ENCODE data around the gene OTUB2.
A peak's percentile ranks its signal among the peaks of the same experiment; 100 is the strongest.

The OTUB2 gene

DNA sequence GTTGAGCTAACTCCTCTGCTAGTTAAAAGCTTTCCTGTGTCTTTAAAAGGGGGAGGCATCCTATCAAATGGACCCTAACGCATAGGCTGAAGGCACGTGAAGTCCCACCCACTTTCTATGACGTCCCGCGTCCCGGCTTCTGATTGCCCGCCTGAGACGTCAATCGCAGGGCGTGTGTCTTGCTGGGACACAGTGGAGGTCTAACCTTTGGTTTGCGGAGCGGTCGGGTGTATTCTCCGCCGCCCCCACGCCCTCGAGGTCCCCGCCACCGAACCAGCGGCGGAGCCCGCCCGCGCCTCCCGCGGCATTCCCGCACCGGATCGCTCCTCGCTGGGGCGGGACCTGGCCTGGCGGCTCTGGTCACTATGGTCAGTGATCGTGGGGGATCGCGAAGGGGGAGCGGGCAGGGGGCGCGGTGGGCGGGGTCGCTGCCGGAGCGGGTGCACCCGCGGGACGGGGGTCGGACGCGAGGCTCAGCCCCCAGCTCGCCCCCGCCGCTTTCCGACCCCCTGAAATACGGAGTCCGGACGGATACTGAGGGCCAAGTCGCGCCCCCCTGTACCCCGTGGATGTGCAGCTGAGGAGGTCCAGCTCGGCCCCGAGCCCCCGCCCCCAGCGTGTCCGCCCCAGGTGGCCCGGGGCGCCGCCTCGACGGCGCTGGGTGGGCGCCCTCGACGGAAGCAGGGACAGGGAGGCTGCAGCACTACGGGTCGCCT lies at the start of gene OTUB2:
TSS of gene OTUB2 (plus strand) at position 168 of the 716 bp plus-strand sequence. CDS start at position 366, 198 bp downstream.
- Histone ChIP-seq H3K36me3 (ENCODE audit: control insufficient read depth, insufficient read depth, low read length) (no peaks in the 10 kb centered on the region), H3K4me3 (ENCODE audit: low read depth, low read length) (peak within 1 kb of the TSS; percentile 46), H3K27me3 (ENCODE audit: control insufficient read depth, insufficient read depth, low read length) (peaks cover 3% of the 10 kb centered on the region), H3K4me1 (ENCODE audit: control insufficient read depth, insufficient read depth, low read length) (peaks cover 4% of the 10 kb centered on the region), H3K9ac (ENCODE audit: low read depth, low read length) (no peak within 1 kb of the TSS), H3K9me3 (ENCODE audit: control insufficient read depth, insufficient read depth, low read length) (no peaks in the 10 kb centered on the region)

GRCh38 chr14:93976477-93977057 lies 49.6 kb upstream of the OTUB2 start, which contains the start of gene ASB2:
Gene ASB2 (minus strand): TSS chr14:93976570. CDS start chr14:93964539, 12,031 bp downstream.
- Histone ChIP-seq H3K4me3 (ENCODE audit: low read depth, low read length) (no peak within 1 kb of the TSS), H3K9me3 (ENCODE audit: control insufficient read depth, insufficient read depth, low read length) (no peaks in the 10 kb centered on the region), H3K36me3 (ENCODE audit: control insufficient read depth, insufficient read depth, low read length) (no peaks in the 10 kb centered on the region), H3K9ac (ENCODE audit: low read depth, low read length) (no peak within 1 kb of the TSS), H3K4me1 (ENCODE audit: control insufficient read depth, insufficient read depth, low read length) (no peaks in the 10 kb centered on the region), H3K27me3 (ENCODE audit: control insufficient read depth, insufficient read depth, low read length) (no peaks in the 10 kb centered on the region)

DNA sequence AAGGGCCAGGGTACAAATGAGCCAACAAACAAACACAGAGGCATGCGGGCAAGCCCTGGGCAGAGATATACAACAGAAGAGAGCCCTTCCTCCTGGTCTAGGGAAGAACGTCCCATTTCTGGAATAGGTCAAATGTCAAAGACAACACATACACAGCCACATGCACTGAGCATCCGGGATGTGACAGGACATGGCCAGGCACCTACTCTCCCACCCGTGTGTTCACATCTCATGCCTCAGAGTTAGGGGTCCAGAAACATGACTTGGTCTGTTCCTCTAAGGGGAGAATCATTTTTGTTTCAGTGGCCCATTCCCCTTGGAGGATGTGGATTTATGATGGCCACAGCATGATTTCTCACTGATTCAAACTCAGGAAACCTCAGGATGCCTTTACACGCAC lies 49.0 kb upstream of the OTUB2 start:
- H3K4me1 ChIP-seq (ENCODE audit: control insufficient read depth, insufficient read depth, low read length) = no peaks in the 10 kb centered on the region
- no peak overlapping the region for H3K9ac ChIP-seq (ENCODE audit: low read depth, low read length)
- H3K27me3 ChIP-seq (ENCODE audit: control insufficient read depth, insufficient read depth, low read length) = no peaks in the 10 kb centered on the region
- no peaks in the 10 kb centered on the region for H3K9me3 ChIP-seq (ENCODE audit: control insufficient read depth, insufficient read depth, low read length)
- H3K36me3 ChIP-seq (ENCODE audit: control insufficient read depth, insufficient read depth, low read length) = no peaks in the 10 kb centered on the region
- H3K4me3 ChIP-seq (ENCODE audit: low read depth, low read length) = no peak overlapping the region

GRCh38 chr14:93977790-93978581 lies 48.2 kb upstream of the OTUB2 start:
- Histone ChIP-seq H3K9me3 (ENCODE audit: control insufficient read depth, insufficient read depth, low read length) (no peaks in the 10 kb centered on the region), H3K4me3 (ENCODE audit: low read depth, low read length) (no peak overlapping the region), H3K36me3 (ENCODE audit: control insufficient read depth, insufficient read depth, low read length) (no peaks in the 10 kb centered on the region), H3K4me1 (ENCODE audit: control insufficient read depth, insufficient read depth, low read length) (no peaks in the 10 kb centered on the region), H3K27me3 (ENCODE audit: control insufficient read depth, insufficient read depth, low read length) (no peaks in the 10 kb centered on the region), H3K9ac (ENCODE audit: low read depth, low read length) (no peak overlapping the region)

GRCh38 chr14:93978735-93979134 lies 47.4 kb upstream of the OTUB2 start:
- H3K4me1 ChIP-seq (ENCODE audit: control insufficient read depth, insufficient read depth, low read length) = peaks cover 1% of the 10 kb centered on the region
- no peaks in the 10 kb centered on the region for H3K9me3 ChIP-seq (ENCODE audit: control insufficient read depth, insufficient read depth, low read length)
- H3K4me3 ChIP-seq (ENCODE audit: low read depth, low read length) = no peak overlapping the region
- no peaks in the 10 kb centered on the region for H3K36me3 ChIP-seq (ENCODE audit: control insufficient read depth, insufficient read depth, low read length)
- H3K27me3 ChIP-seq (ENCODE audit: control insufficient read depth, insufficient read depth, low read length) = no peaks in the 10 kb centered on the region
- H3K9ac ChIP-seq (ENCODE audit: low read depth, low read length) = no peak overlapping the region

DNA sequence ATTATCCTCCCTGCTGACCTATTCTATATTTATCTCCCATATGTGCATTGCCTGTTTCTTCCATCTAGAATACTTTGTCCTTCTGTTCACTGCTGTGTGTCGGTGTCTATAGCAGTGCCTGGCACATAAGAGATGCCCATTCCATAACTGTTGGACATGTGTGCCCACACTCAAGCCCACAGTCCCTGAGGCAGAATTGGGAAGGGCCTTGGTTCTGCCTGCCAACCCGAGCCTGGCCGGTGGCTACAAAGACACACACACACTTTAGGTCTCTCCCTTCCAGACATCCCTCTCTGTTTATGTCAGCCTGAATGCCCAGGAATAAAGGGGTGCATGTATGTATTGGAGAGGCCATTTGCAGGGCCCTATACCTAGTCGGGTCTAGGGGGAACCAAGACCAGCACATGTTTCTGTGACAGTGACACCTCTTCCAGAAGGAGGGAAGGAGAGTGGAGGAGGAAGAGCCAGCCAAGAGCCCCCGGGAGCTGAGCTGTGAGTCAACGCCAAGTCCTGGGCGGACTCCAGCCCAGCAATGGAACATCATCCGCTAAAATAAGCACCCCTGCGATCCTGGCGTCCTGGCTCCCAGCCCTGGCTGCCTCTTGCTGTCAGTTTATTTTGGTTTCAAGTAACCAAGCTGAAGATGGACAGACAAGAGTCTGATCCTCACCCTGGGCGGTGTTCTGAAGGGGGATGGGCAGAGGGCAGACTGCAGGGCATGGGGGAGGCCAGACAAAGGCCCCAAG lies 45.5 kb upstream of the OTUB2 start:
- H3K4me1 ChIP-seq (ENCODE audit: control insufficient read depth, insufficient read depth, low read length) = peaks cover 3% of the 10 kb centered on the region
- no peak overlapping the region for H3K4me3 ChIP-seq (ENCODE audit: low read depth, low read length)
- H3K27me3 ChIP-seq (ENCODE audit: control insufficient read depth, insufficient read depth, low read length) = no peaks in the 10 kb centered on the region
- no peaks in the 10 kb centered on the region for H3K9me3 ChIP-seq (ENCODE audit: control insufficient read depth, insufficient read depth, low read length)
- no peak overlapping the region for H3K9ac ChIP-seq (ENCODE audit: low read depth, low read length)
- H3K36me3 ChIP-seq (ENCODE audit: control insufficient read depth, insufficient read depth, low read length) = no peaks in the 10 kb centered on the region

DNA sequence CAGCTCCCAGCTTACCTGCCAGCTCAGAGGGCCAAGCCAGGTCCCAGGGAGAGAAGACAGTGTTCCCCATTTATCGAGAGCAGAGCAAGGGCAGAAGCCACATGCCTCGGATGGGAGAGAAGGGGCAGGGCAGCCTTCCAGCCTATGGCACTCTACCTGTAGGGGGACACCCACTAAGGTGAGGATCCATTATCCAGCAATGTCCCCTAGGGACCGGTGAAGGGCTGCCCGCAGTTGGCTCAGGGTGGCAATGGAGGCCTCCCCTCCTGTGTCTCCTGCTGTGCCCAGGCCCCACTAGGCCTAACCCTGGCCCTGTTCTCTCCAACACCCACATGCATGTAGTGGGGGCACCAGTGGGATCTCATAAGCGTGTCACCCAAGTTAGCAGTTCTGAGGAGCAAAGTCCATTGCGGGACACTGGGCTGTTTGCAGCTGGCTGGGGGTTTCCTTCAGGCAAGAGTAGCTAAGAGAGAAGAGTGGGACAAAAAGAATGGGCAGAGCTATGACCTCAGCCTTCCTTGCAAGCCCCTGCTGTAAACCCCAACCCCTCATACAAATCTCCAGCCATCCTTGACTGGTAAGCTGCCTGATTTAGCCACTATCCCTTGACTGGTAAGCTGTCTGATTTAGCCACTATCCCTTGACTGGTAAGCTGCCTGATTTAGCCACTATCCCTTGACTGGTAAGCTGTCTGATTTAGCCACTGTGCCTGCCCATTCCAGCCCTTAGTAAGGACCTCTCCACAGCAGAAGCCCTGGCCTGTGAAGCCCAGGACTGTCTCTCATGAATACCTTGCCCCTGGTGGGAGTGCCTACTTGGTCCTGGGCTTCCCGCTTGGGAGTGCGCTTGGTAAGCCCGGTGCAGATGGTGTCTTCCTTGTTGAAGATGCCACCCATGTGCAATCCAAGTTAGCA lies 44.6 kb upstream of the OTUB2 start:
- H3K9ac ChIP-seq (ENCODE audit: low read depth, low read length) = no peak overlapping the region
- no peaks in the 10 kb centered on the region for H3K36me3 ChIP-seq (ENCODE audit: control insufficient read depth, insufficient read depth, low read length)
- peaks cover 3% of the 10 kb centered on the region for H3K4me1 ChIP-seq (ENCODE audit: control insufficient read depth, insufficient read depth, low read length)
- no peaks in the 10 kb centered on the region for H3K9me3 ChIP-seq (ENCODE audit: control insufficient read depth, insufficient read depth, low read length)
- no peaks in the 10 kb centered on the region for H3K27me3 ChIP-seq (ENCODE audit: control insufficient read depth, insufficient read depth, low read length)
- no peak overlapping the region for H3K4me3 ChIP-seq (ENCODE audit: low read depth, low read length)

- Histone ChIP-seq H3K9me3 (ENCODE audit: control insufficient read depth, insufficient read depth, low read length) (no peaks in the 10 kb centered on the region), H3K4me3 (ENCODE audit: low read depth, low read length) (no peak overlapping the region), H3K9ac (ENCODE audit: low read depth, low read length) (no peak overlapping the region), H3K27me3 (ENCODE audit: control insufficient read depth, insufficient read depth, low read length) (no peaks in the 10 kb centered on the region), H3K4me1 (ENCODE audit: control insufficient read depth, insufficient read depth, low read length) (peaks cover 3% of the 10 kb centered on the region), H3K36me3 (ENCODE audit: control insufficient read depth, insufficient read depth, low read length) (no peaks in the 10 kb centered on the region)
Measured at GRCh38 chr14:93982230-93983007, 43.7 kb upstream of the OTUB2 start.

DNA sequence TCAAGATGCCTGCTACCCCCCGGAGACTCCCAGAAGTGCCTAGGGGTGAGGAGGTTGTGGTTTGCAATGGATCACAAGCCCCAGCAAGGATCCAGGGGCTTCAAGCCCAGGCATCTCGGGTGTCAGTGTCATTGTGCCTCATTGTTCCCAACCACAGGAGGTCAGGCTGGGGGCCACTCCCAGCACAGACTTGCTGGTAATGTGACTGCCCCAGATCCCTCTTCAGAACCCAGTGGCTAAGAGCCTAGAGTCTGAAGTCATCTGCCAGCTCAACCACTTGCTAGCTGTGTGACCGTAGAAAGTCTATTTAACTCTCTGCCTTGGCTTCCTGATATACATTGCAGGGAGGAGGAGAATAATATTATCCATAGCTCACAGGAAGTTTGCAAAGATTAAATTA lies 42.1 kb upstream of the OTUB2 start:
- Histone ChIP-seq H3K9ac (ENCODE audit: low read depth, low read length) (no peak overlapping the region), H3K4me3 (ENCODE audit: low read depth, low read length) (no peak overlapping the region), H3K36me3 (ENCODE audit: control insufficient read depth, insufficient read depth, low read length) (no peaks in the 10 kb centered on the region), H3K27me3 (ENCODE audit: control insufficient read depth, insufficient read depth, low read length) (no peaks in the 10 kb centered on the region), H3K9me3 (ENCODE audit: control insufficient read depth, insufficient read depth, low read length) (no peaks in the 10 kb centered on the region), H3K4me1 (ENCODE audit: control insufficient read depth, insufficient read depth, low read length) (peaks cover 3% of the 10 kb centered on the region)

- Histone ChIP-seq H3K4me3 (ENCODE audit: low read depth, low read length) (no peak overlapping the region), H3K4me1 (ENCODE audit: control insufficient read depth, insufficient read depth, low read length) (peaks cover 3% of the 10 kb centered on the region), H3K9ac (ENCODE audit: low read depth, low read length) (no peak overlapping the region), H3K36me3 (ENCODE audit: control insufficient read depth, insufficient read depth, low read length) (no peaks in the 10 kb centered on the region), H3K27me3 (ENCODE audit: control insufficient read depth, insufficient read depth, low read length) (no peaks in the 10 kb centered on the region), H3K9me3 (ENCODE audit: control insufficient read depth, insufficient read depth, low read length) (no peaks in the 10 kb centered on the region)
Measured at GRCh38 chr14:93984987-93985410, 41.1 kb upstream of the OTUB2 start.

Data from iPS-15b (cell line).